Lower leg skin (tissue), 4 donors: ENCODE measurements around the gene ZNF48. TPM values are rescaled to one million over a fixed set of nuclear protein-coding genes. Genes with fewer than 3 reads are reported as not detected.

ENCODE experiments used
- DNase-seq, 2 donors: peaks; one replicate each; pipeline ENCODE4 v3.0.0-alpha.2; 2019; ENCODE audit warnings: low spot score in 2 of 2
- H3K4me3 ChIP-seq: fragments of 200-600 bp; sonication (generic); 2 replicates; pipeline ENCODE4 v1.5.1; 2017; ENCODE audit warnings: mild to moderate bottlenecking, low read depth; ENCODE audit not compliant: poor library complexity, severe bottlenecking
- CTCF ChIP-seq, 3 donors: fragments of 450-650 bp; IDR thresholded peaks; one replicate each; pipeline ENCODE4 v1.5.1; 2016; ENCODE audit warnings: antibody characterized with exemption in 3 of 3, mild to moderate bottlenecking in 3 of 3, moderate library complexity in 2 of 3
- POLR2A ChIP-seq, 2 donors: fragments of 450-650 bp; IDR thresholded peaks; one replicate each; pipeline ENCODE4 v1.6.1; 2016 to 2017; ENCODE audit warnings: antibody characterized with exemption in 2 of 2, mild to moderate bottlenecking in 1 of 2, moderate library complexity in 1 of 2
- WGBS, 2 donors: methylation state at CpG; one replicate each; pipeline ENCODE4 v1.1.5; 2018; 5-methylcytosine and 5-hydroxymethylcytosine counted together
- intact Hi-C: fragments of 100-400 bp; cut with DNase I; formaldehyde crosslinking; loops from one replicate; pipeline ENCODE4 v1.15.0; 2023; ENCODE audit warnings: low total_unique reads
- total RNA-seq, 4 donors: library from RNA; depleted of rRNA; stranded (reverse); fragments of >200 nt; gene quantifications; one replicate each; pipeline ENCODE4 v1.1.0, GENCODE V29; 2016

ZNF48 gene
- total RNA-seq, 4 donors from 2014 or later: 8.3 to 15.6 (median 10.5) TPM

GRCh38 chr16:30379158-30379783, 15.9 kb upstream of the ZNF48 start:
- TF ChIP-seq CTCF (IDR thresholded peaks at IDR 0.05): no peak
- DNase-seq: peak in 1 of 2 donors; percentile 86
- intact Hi-C loops: no loop called here
- H3K4me3 ChIP-seq: peak overlapping the region; percentile 57
- WGBS, 2 donors: 36 to 46% methylated on average over 17 to 27 of the region's 27 CpGs

- no peak for DNase-seq
- 89 to 90% methylated on average over 4 of the region's 4 CpGs for WGBS, 2 donors
- no peak overlapping the region for H3K4me3 ChIP-seq
- TF ChIP-seq POLR2A (IDR thresholded peaks at IDR 0.05) (no peak), CTCF (IDR thresholded peaks at IDR 0.05) (no peak)
- intact Hi-C loops: no loop called here
Measured at GRCh38 chr16:30380072-30380802, 15.0 kb upstream of the ZNF48 start.

- 72 to 75% methylated on average over 6 of the region's 6 CpGs for WGBS, 2 donors
- no peak for DNase-seq
- no peak overlapping the region for H3K4me3 ChIP-seq
- intact Hi-C loops: no loop called here
- TF ChIP-seq CTCF (IDR thresholded peaks at IDR 0.05): no peak
- no peak for TF ChIP-seq POLR2A (IDR thresholded peaks at IDR 0.05)
Measured at GRCh38 chr16:30380803-30381208, 14.4 kb upstream of the ZNF48 start.

GRCh38 chr16:30381291-30382041, 13.8 kb upstream of the ZNF48 start:
- TF ChIP-seq CTCF (IDR thresholded peaks at IDR 0.05) (no peak), POLR2A (IDR thresholded peaks at IDR 0.05) (no peak)
- H3K4me3 ChIP-seq: no peak overlapping the region

GRCh38 chr16:30382111-30382881, 12.9 kb upstream of the ZNF48 start, which contains the start of gene SEPTIN1:
Gene SEPTIN1, minus strand, starts transcription at chr16:30382561. Its CDS starts 19 bp downstream, at chr16:30382542.
- intact Hi-C loops: no loop called here
- no peak within 1 kb of the TSS for H3K4me3 ChIP-seq
- TF ChIP-seq POLR2A (IDR thresholded peaks at IDR 0.05): no peak
- no peak for TF ChIP-seq CTCF (IDR thresholded peaks at IDR 0.05)
- no peak for DNase-seq
- 58 to 60% methylated on average over 12 of the region's 12 CpGs for WGBS, 2 donors

More at GRCh38 chr16:30381291-30382041, 13.8 kb upstream of the ZNF48 start:
- DNase-seq: no peak
- intact Hi-C loops: no loop called here
- WGBS, 2 donors: 82 to 83% methylated on average over 13 of the region's 13 CpGs
